ENCODE results near the gene POLR3K. TPM values are rescaled to one million over a fixed set of nuclear protein-coding genes. Genes with fewer than 3 reads are reported as not detected.

POLR3K gene
- total and polyA plus RNA-seq, 2 donors (not counting 3 experiments of a cell fraction or from before 2014, with no cell fraction given): 20.6 to 33.2 TPM

GRCh38 chr16:72561-73548 is 19.4 kb upstream of the POLR3K start, which contains the start of gene RHBDF1:
RHBDF1 (minus strand) TSS chr16:72631; CDS start chr16:65015, 7,616 bp downstream.
- peak; percentile 31 for FAIRE-seq
- H3K9ac ChIP-seq (replicated peaks; ENCODE audit: extremely low read depth, insufficient read depth, low read length): peak within 1 kb of the TSS; percentile 48
- TF ChIP-seq MYC (IDR thresholded peaks at IDR 0.05; ENCODE audit: low read depth, low read length) (no peak), FOS (IDR thresholded peaks at IDR 0.05; ENCODE audit: borderline replicate concordance, insufficient read depth, low read length) (peak; percentile 69), MAX (IDR thresholded peaks at IDR 0.05; ENCODE audit: insufficient read depth, insufficient read length) (peak; percentile 51), GATA2 (IDR thresholded peaks at IDR 0.05; ENCODE audit: insufficient read depth, insufficient read length, low read depth, low read length) (no peak), POLR2A (IDR thresholded peaks at IDR 0.05; ENCODE audit: low read depth, low read length) (peak; percentile 34), POLR2AphosphoS5 (IDR thresholded peaks at IDR 0.05; ENCODE audit: insufficient read depth, low read depth, low read length) (peak; percentile 81), JUN (IDR thresholded peaks at IDR 0.05; ENCODE audit: borderline replicate concordance, insufficient read depth, insufficient read length, low read depth) (no peak)
- TF ChIP-seq, protein P1, sequence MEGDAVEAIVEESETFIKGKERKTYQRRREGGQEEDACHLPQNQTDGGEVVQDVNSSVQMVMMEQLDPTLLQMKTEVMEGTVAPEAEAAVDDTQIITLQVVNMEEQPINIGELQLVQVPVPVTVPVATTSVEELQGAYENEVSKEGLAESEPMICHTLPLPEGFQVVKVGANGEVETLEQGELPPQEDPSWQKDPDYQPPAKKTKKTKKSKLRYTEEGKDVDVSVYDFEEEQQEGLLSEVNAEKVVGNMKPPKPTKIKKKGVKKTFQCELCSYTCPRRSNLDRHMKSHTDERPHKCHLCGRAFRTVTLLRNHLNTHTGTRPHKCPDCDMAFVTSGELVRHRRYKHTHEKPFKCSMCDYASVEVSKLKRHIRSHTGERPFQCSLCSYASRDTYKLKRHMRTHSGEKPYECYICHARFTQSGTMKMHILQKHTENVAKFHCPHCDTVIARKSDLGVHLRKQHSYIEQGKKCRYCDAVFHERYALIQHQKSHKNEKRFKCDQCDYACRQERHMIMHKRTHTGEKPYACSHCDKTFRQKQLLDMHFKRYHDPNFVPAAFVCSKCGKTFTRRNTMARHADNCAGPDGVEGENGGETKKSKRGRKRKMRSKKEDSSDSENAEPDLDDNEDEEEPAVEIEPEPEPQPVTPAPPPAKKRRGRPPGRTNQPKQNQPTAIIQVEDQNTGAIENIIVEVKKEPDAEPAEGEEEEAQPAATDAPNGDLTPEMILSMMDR (IDR thresholded peaks at IDR 0.05; ENCODE audit: extremely low read depth in 1 of 2, insufficient read depth in 1 of 2, low read depth in 1 of 2, low read length in 2 of 2): no peak
- peak within 1 kb of the TSS; percentile 74 for H3K4me2 ChIP-seq (ENCODE audit: insufficient read depth, low read length)
- H3K9me1 ChIP-seq (replicated peaks; ENCODE audit: control insufficient read depth, extremely low read depth, insufficient read depth, low read length): no peaks in the 10 kb centered on the region
- peak; percentile 46 for DNase-seq (ENCODE audit: low read depth, low spot score)
- no TSS peak for BruUV-seq (replicated peaks)
- peak within 1 kb of the TSS; percentile 75 for H3K27ac ChIP-seq (ENCODE audit: insufficient read depth, low read depth, low read length)
- dilution Hi-C loops (cut with MboI; ENCODE audit: extremely low pct_ligation_motif_present, low sequenced_read_pairs) (no loop called here), intact Hi-C loops (cut with micrococcal nuclease) (no loop called here)
- H3K4me1 ChIP-seq (ENCODE audit: control insufficient read depth, extremely low read depth, insufficient read depth, low read length): peaks cover 30% of the 10 kb centered on the region
- peak within 1 kb of the TSS; percentile 50 for H2AFZ ChIP-seq (ENCODE audit: low read depth, low read length)
- ChIA-PET CTCF (interaction anchor here (1.2 to 18.5 kb wide), 3 partner anchors 7 to 39 kb away, joined by 3 to 790 read pairs (median 63); no protein-coding TSS in a partner anchor), POLR2A (no interaction called here)
- no peaks in the 10 kb centered on the region for H3K9me3 ChIP-seq (replicated peaks; ENCODE audit: control insufficient read depth, insufficient read depth, low read length)
- H4K20me1 ChIP-seq (replicated peaks; ENCODE audit: control insufficient read depth, extremely low read depth, insufficient read depth, low read length): no peaks in the 10 kb centered on the region
- H3K36me3 ChIP-seq (ENCODE audit: control insufficient read depth in 2 of 2, extremely low read depth in 1 of 2, insufficient read depth in 2 of 2, low read length in 2 of 2): no peaks in the 10 kb centered on the region
- no peaks in the 10 kb centered on the region for H3K27me3 ChIP-seq (ENCODE audit: control insufficient read depth in 2 of 2, insufficient read depth in 2 of 2, low read length in 2 of 2)
- H3K79me2 ChIP-seq (ENCODE audit: control insufficient read depth, insufficient read depth, low read length): peaks cover 36% of the 10 kb centered on the region
- peak within 1 kb of the TSS; percentile 52 to 64 (median 52) for H3K4me3 ChIP-seq (replicated peaks in 1 of 3; ENCODE audit: insufficient read depth in 1 of 3, low read depth in 1 of 3, low read length in 3 of 3)

Data from endothelial cell of umbilical vein (primary cell).